Fibroblast of mammary gland (primary cell): ENCODE measurements around the gene SLK.

Experiments
- DNase-seq: peaks from one replicate; pipeline ENCODE4 v3.0.0-alpha.2; 2010; ENCODE audit warnings: low read depth
- H3K4me3 ChIP-seq: 2 replicates; pipeline ENCODE4 v1.5.1; 2011; ENCODE audit warnings: low read depth, mild to moderate bottlenecking, low read length, moderate library complexity; ENCODE audit not compliant: control insufficient read depth
- CTCF ChIP-seq: conservative IDR thresholded peaks from 2 replicates; pipeline ENCODE4 v1.5.1; 2011; ENCODE audit warnings: low read depth, low read length, inconsistent platforms; ENCODE audit not compliant: control insufficient read depth, insufficient read depth

SLK gene

DNA sequence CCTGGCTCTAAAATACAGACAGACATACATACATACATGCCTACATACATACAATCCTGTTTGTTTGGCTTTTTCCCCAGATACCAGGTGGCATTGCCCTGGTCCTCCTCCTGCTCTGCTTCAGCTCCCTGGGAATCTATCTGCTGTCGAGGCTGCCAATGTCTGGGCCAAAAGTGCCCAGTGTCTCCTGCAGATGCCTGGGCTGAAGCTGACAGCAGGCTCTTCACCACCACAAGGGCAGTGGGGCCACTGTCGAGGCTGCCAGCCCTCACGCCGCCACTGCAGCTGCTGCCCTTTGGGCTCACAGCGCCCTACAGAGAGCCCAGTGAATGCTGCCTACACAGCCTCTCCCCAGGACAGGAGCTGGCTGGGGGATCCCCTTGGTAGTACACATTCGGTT is 30.9 kb upstream of the SLK start:
- no peak for TF ChIP-seq CTCF
- H3K4me3 ChIP-seq, result no peak overlapping the region
- DNase-seq, result no peak

DNA sequence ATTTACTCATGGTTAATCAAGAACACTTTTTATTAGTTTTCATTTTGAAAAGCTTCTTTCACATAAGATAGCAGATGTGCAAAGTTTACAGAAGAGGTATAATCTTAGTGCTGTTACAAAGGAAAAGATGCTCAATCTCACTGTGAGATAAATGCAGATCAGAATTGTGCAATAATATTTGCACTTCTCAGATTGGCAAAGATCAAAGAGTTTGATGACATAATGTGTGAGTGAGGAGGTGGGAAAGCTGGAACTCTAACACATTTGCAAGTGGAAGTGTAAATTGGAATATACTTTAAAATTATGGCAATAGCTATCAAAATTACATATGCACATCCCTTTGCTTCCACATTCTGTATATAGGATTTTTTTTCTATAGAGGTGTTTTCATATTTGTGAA is 27.4 kb upstream of the SLK start:
- no peak for TF ChIP-seq CTCF
- no peak overlapping the region for H3K4me3 ChIP-seq
- no peak for DNase-seq

DNA sequence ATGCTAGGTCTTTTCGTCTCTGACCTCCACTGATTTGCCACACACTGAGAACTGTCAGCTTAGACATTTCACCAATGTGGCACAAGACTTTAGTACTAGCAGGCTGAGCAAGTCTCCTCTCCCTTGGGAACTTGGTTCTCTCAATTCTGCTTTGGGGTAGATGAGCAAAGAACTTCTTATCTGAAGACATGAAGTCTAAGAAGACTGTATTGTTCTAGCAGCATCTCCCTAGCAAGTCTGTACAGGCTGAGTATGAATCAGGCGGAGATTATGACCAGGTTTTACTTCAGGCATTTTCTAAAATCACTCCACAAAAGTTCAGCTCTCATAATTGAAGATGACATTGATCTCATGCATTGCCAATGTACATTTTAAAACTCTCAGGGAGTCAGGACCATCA is 25.1 kb upstream of the SLK start:
- no peak for DNase-seq
- no peak overlapping the region for H3K4me3 ChIP-seq
- no peak for TF ChIP-seq CTCF

- no peak overlapping the region for H3K4me3 ChIP-seq
- no peak for TF ChIP-seq CTCF
- peak; percentile 16 for DNase-seq
These were observed 24.1 kb upstream of the SLK start for GRCh38 chr10:103942866-103943265.

- H3K4me3 ChIP-seq, result no peak overlapping the region
- no peak for TF ChIP-seq CTCF
- no peak for DNase-seq
These were observed 19.0 kb upstream of the SLK start for GRCh38 chr10:103947799-103948516.

GRCh38 chr10:103949728-103950127 is 17.2 kb upstream of the SLK start:
- DNase-seq, result no peak
- no peak for TF ChIP-seq CTCF

GRCh38 chr10:103951183-103951582 is 15.8 kb upstream of the SLK start:
- H3K4me3 ChIP-seq, result no peak overlapping the region
- DNase-seq, result no peak
- no peak for TF ChIP-seq CTCF

More at GRCh38 chr10:103949728-103950127, 17.2 kb upstream of the SLK start:
- H3K4me3 ChIP-seq, result no peak overlapping the region
